HepG2 (cell line): ENCODE results near the gene DLG3. TPM values are rescaled to one million over a fixed set of nuclear protein-coding genes. Genes with fewer than 3 reads are reported as not detected.
"Not testable (repeated sequence)": the region's sequence is repeated elsewhere in the genome, so short reads cannot be mapped to it uniquely, and the experiment has no call there.

Source experiments
- ATAC-seq: fragments of 200-7000 bp; cut with Tn5 transposase; 3 replicates; pipeline ENCODE4 v1.9.1; 2020; ENCODE audit warnings: mild to moderate bottlenecking, moderate library complexity
- BruUV-seq: library from RNA; stranded (reverse); fragments of 400-500 nt; replicated peaks from 2 replicates; lab custom pipeline; 2021; lab: Mats Ljungman, UMichigan
- CTCF ChIA-PET: fragments of 300-600 bp; formaldehyde crosslinking; extraction: SDS; loops from one replicate; lab custom pipeline; 2021; ENCODE audit warnings: low total read pairs, inconsistent platforms, low intra/inter-chr PET ratio; lab: Yijun Ruan, JAX
- POLR2A ChIA-PET: fragments of 350-600 bp; sonication (Branson Sonifier 250); formaldehyde crosslinking; loops from one replicate; lab custom pipeline; 2020; ENCODE audit warnings: antibody characterized with exemption, inconsistent platforms; lab: Yijun Ruan, JAX
- DNase-seq: peaks from one replicate; pipeline ENCODE4 v3.0.0-alpha.2; 2015; ENCODE audit warnings: low spot score
- FAIRE-seq: peaks from 3 replicates; lab custom pipeline; 2011; peaks lifted over from hg19 to GRCh38; lab: Jason Lieb, UNC
- H2AFZ ChIP-seq: one replicate; pipeline ENCODE4 v1.6.1; 2011; ENCODE audit warnings: low read length, inconsistent platforms
- H3K27ac ChIP-seq: fragments of 300-600 bp; 3 replicates; pipeline ENCODE4 v1.8.0; 2011; ENCODE audit warnings: mixed run types, mild to moderate bottlenecking, mixed read lengths, low read length, inconsistent platforms; ENCODE audit not compliant: insufficient read depth; ENCODE audit errors: extremely low read length
- H3K27me3 ChIP-seq, 2 experiments: fragments of 200-600 bp in 1 of 2; 2 replicates in 1 of 2; 3 replicates in 1 of 2; pipeline versions ENCODE4 v1.6.0 to v1.8.0; 2011; ENCODE audit warnings: low read length in 2 of 2, mild to moderate bottlenecking in 2 of 2, moderate library complexity in 2 of 2, inconsistent platforms in 1 of 2; ENCODE audit not compliant: insufficient read depth in 2 of 2, control insufficient read depth in 1 of 2
- H3K36me3 ChIP-seq, 2 experiments: fragments of 200-600 bp in 1 of 2; replicated peaks in 1 of 2; 2 replicates in 1 of 2; 3 replicates in 1 of 2; pipeline versions ENCODE4 v1.5.1 to v1.8.0; 2011; ENCODE audit warnings: low read length in 2 of 2, inconsistent platforms in 1 of 2; ENCODE audit not compliant: insufficient read depth in 2 of 2, control insufficient read depth in 1 of 2
- H3K4me1 ChIP-seq: 2 replicates; pipeline ENCODE4 v1.5.1; 2012; ENCODE audit warnings: low read length, inconsistent platforms; ENCODE audit not compliant: insufficient read depth
- H3K4me2 ChIP-seq: 2 replicates; pipeline ENCODE4 v1.6.0; 2011; ENCODE audit warnings: low read depth, low read length, inconsistent platforms
- H3K4me3 ChIP-seq, 3 experiments: fragments of 200-600 bp in 1 of 3; sonication (generic), shearing (Covaris generic) in 1 of 3; replicated peaks in 1 of 3; 2 replicates each; pipeline ENCODE4 v1.5.1; 2011 to 2016; ENCODE audit warnings: low read length in 3 of 3, inconsistent platforms in 2 of 3, low read depth in 2 of 3, mild to moderate bottlenecking in 2 of 3, control low read depth in 1 of 3, mixed read lengths in 1 of 3; ENCODE audit not compliant: insufficient read depth in 1 of 3
- H3K79me2 ChIP-seq: one replicate; pipeline ENCODE4 v1.6.1; 2011; ENCODE audit warnings: low read length, inconsistent platforms; ENCODE audit not compliant: insufficient read depth
- H3K9ac ChIP-seq: 2 replicates; pipeline ENCODE4 v1.6.0; 2011; ENCODE audit warnings: mild to moderate bottlenecking, low read depth, low read length, inconsistent platforms; ENCODE audit not compliant: insufficient read depth
- H3K9me3 ChIP-seq: 2 replicates; pipeline ENCODE4 v1.5.1; 2012; ENCODE audit warnings: mild to moderate bottlenecking, low read length
- H4K20me1 ChIP-seq: 2 replicates; pipeline ENCODE4 v1.6.0; 2011; ENCODE audit warnings: inconsistent platforms, mild to moderate bottlenecking, low read length, moderate library complexity; ENCODE audit not compliant: insufficient read depth
- DBP ChIP-seq: sonication (generic); formaldehyde crosslinking; IDR thresholded peaks from 2 replicates; pipeline ENCODE4 v1.4.0; 2020; ENCODE audit warnings: missing genetic modification reagents; ENCODE audit errors: not compliant biosample characterization
- FOSL2 ChIP-seq: sonication (generic); formaldehyde crosslinking; IDR thresholded peaks from 2 replicates; pipeline ENCODE4 v1.4.0; 2020; ENCODE audit warnings: missing genetic modification reagents
- KLF6 ChIP-seq: IDR thresholded peaks from 2 replicates; pipeline ENCODE4 v1.8.0; 2016; ENCODE audit warnings: missing biosample characterization, missing genetic modification reagents
- TAF1 ChIP-seq: sonication (generic); formaldehyde crosslinking; IDR thresholded peaks from 2 replicates; pipeline ENCODE4 v1.4.0; 2020; ENCODE audit warnings: missing genetic modification reagents
- ZFP37 ChIP-seq: sonication (generic); formaldehyde crosslinking; IDR thresholded peaks from 2 replicates; pipeline ENCODE4 v1.4.0; 2020; ENCODE audit warnings: missing genetic modification reagents, borderline replicate concordance
- ZNF383 ChIP-seq: sonication (generic); formaldehyde crosslinking; IDR thresholded peaks from 2 replicates; pipeline ENCODE4 v1.4.0; 2020; ENCODE audit warnings: missing genetic modification reagents, mild to moderate bottlenecking, borderline replicate concordance
- ZNF564 ChIP-seq: sonication (generic); formaldehyde crosslinking; IDR thresholded peaks from 2 replicates; pipeline ENCODE4 v1.8.1; 2023; ENCODE audit warnings: mild to moderate bottlenecking, missing genetic modification reagents
- ZNF800 ChIP-seq: sonication (generic); formaldehyde crosslinking; IDR thresholded peaks from 2 replicates; pipeline ENCODE4 v1.4.0; 2020; ENCODE audit warnings: missing genetic modification reagents
- ZSCAN31 ChIP-seq: sonication (generic); formaldehyde crosslinking; IDR thresholded peaks from 2 replicates; pipeline ENCODE4 v1.5.0; 2020; ENCODE audit warnings: low read depth, mild to moderate bottlenecking, missing genetic modification reagents
- WGBS: methylation state at CpG from one replicate; pipeline ENCODE4 v1.1.6; 2017; ENCODE audit warnings: low lambda C conversion rate; 5-methylcytosine and 5-hydroxymethylcytosine counted together
- in situ Hi-C: cut with HindIII; loops from 2 replicates; pipeline ENCODE4 v1.10.0; 2017; ENCODE audit warnings: low pct_unique_long_range_greater_than_20kb; ENCODE audit not compliant: extremely low pct_ligation_motif_present
- intact Hi-C: fragments of 100-400 bp; cut with micrococcal nuclease; formaldehyde crosslinking; loops from one replicate; pipeline ENCODE4 v1.10.0; 2022; ENCODE audit not compliant: unreplicated experiment
- polyA plus RNA-seq, 8 experiments: library from polyadenylated mRNA; depleted of rRNA in 3 of 8; stranded (reverse) in 7 of 8; unstranded in 1 of 8; fragments of >200 nt; fragmentation: Illumina TruSeq in 4 of 8; extraction: Trizol in 4 of 8; gene quantifications; 2 replicates each; pipeline versions ENCODE4 v1.2.1 to v1.2.3, GENCODE V29; 2011 to 2016; ENCODE audit warnings: low read depth in 4 of 8, missing spikeins in 1 of 8, mixed read lengths in 1 of 8; ENCODE audit not compliant: insufficient read depth in 1 of 8
- total RNA-seq, 5 experiments: library from RNA; depleted of rRNA; stranded (reverse); fragments of >200 nt; fragmentation: Illumina TruSeq; extraction: Trizol; gene quantifications; 2 replicates each; pipeline ENCODE4 v1.2.3, GENCODE V29; 2016; ENCODE audit warnings: low read depth in 1 of 5

DLG3 gene
- total and polyA plus RNA-seq, 2 of the 13 experiments (the other 11 are each of a cell fraction or from before 2014, with no cell fraction given) = 9.9 to 19.4 TPM

GRCh38 chrX:70509078-70509477 lies 64.4 kb downstream of the DLG3 start:
- BruUV-seq = no TSS peak
- ChIA-PET POLR2A (no interaction called here), CTCF (no interaction called here)
- H3K4me3 ChIP-seq = no peak overlapping the region
- H3K79me2 ChIP-seq = no peaks in the 10 kb centered on the region
- intact Hi-C loops = no loop called here
- no peak overlapping the region for H3K27ac ChIP-seq
- no peaks in the 10 kb centered on the region for H3K9me3 ChIP-seq
- TF ChIP-seq ZSCAN31 (CRISPR knock-in tag) (no peak), TAF1 (CRISPR knock-in tag) (no peak), ZNF564 (CRISPR knock-in tag) (no peak), ZFP37 (CRISPR knock-in tag) (no peak), FOSL2 (CRISPR knock-in tag) (no peak), KLF6 (CRISPR knock-in tag) (no peak), ZNF800 (CRISPR knock-in tag) (no peak), DBP (CRISPR knock-in tag) (no peak), ZNF383 (no peak)
- H3K9ac ChIP-seq = no peak overlapping the region
- FAIRE-seq = no peak
- H3K36me3 ChIP-seq = no peaks in the 10 kb centered on the region
- H4K20me1 ChIP-seq = no peaks in the 10 kb centered on the region
- no peak overlapping the region for H2AFZ ChIP-seq
- in situ Hi-C loops = no loop called here
- no peak overlapping the region for H3K4me2 ChIP-seq
- H3K4me1 ChIP-seq = peaks cover 21% of the 10 kb centered on the region
- ATAC-seq = no peak
- WGBS = 70% methylated on average over 4 of the region's 4 CpGs
- DNase-seq = no peak
- no peaks in the 10 kb centered on the region for H3K27me3 ChIP-seq

GRCh38 chrX:70515270-70515669 lies 70.6 kb downstream of the DLG3 start:
- ATAC-seq, H3K27me3 ChIP-seq, H3K27ac ChIP-seq, POLR2A ChIA-PET, H3K9me3 ChIP-seq, H3K36me3 ChIP-seq, H3K9ac ChIP-seq, H4K20me1 ChIP-seq, FAIRE-seq, H3K79me2 ChIP-seq, intact Hi-C loops, DNase-seq, H2AFZ ChIP-seq, BruUV-seq, H3K4me3 ChIP-seq, H3K4me1 ChIP-seq, in situ Hi-C loops, H3K4me2 ChIP-seq, CTCF ChIA-PET: not testable (repeated sequence)
- 34% methylated on average over 4 of the region's 4 CpGs for WGBS

- H3K4me2 ChIP-seq, H3K79me2 ChIP-seq, H3K27me3 ChIP-seq, DNase-seq, H3K4me3 ChIP-seq, BruUV-seq, POLR2A ChIA-PET, FAIRE-seq, CTCF ChIA-PET, ATAC-seq, intact Hi-C loops, H3K9ac ChIP-seq, H3K27ac ChIP-seq, H3K4me1 ChIP-seq, H3K9me3 ChIP-seq, H3K36me3 ChIP-seq, H2AFZ ChIP-seq, in situ Hi-C loops, H4K20me1 ChIP-seq: not testable (repeated sequence)
- 50% methylated on average over 1 of the region's 1 CpG for WGBS
These were observed 71.1 kb downstream of the DLG3 start for GRCh38 chrX:70515692-70516091.
